Neural crest cell (in vitro differentiated cells): ENCODE results near the gene SHANK1. TPM values are rescaled to one million over a fixed set of nuclear protein-coding genes. Genes with fewer than 3 reads are reported as not detected.
A peak's percentile ranks its signal among the peaks of the same experiment; 100 is the strongest.

Experiments
- DNase-seq: peaks from one replicate; pipeline ENCODE4 v3.0.0; 2021; ENCODE audit warnings: low read depth, mixed read lengths, low spot score
- H3K27ac Mint-ChIP-seq: one replicate; pipeline ENCODE4 v1.8.0; 2021; ENCODE audit warnings: mild to moderate bottlenecking, mixed read lengths; ENCODE audit not compliant: unreplicated experiment
- H3K27me3 Mint-ChIP-seq: 2 replicates; pipeline ENCODE4 v1.8.0; 2021; ENCODE audit warnings: low read depth, mild to moderate bottlenecking, mixed read lengths
- H3K36me3 Mint-ChIP-seq: 2 replicates; pipeline ENCODE4 v1.8.0; 2021; ENCODE audit warnings: low read depth, mild to moderate bottlenecking, mixed read lengths
- H3K4me1 Mint-ChIP-seq: 2 replicates; pipeline ENCODE4 v1.8.0; 2021; ENCODE audit warnings: mixed read lengths
- H3K4me3 Mint-ChIP-seq: one replicate; pipeline ENCODE4 v1.8.0; 2021; ENCODE audit warnings: mild to moderate bottlenecking, mixed read lengths
- H3K9me3 Mint-ChIP-seq: 2 replicates; pipeline ENCODE4 v1.8.0; 2021; ENCODE audit warnings: mixed read lengths
- CTCF ChIP-seq: fragments of 200-600 bp; sonication (generic); conservative IDR thresholded peaks from 2 replicates; pipeline ENCODE4 v1.5.0; 2021; ENCODE audit warnings: antibody characterized with exemption, mild to moderate bottlenecking
- total RNA-seq: library from RNA; stranded (reverse); gene quantifications from 2 replicates; pipeline ENCODE4 v1.2.1, GENCODE V29; 2021

SHANK1 gene
- total RNA-seq, 1 donor from 2014 or later, result 6.8 TPM

- Mint-ChIP-seq H3K36me3 (no peaks in the 10 kb centered on the region), H3K4me1 (peaks cover 6% of the 10 kb centered on the region), H3K9me3 (no peaks in the 10 kb centered on the region), H3K27ac (no peak overlapping the region), H3K4me3 (peak overlapping the region; percentile 57), H3K27me3 (peaks cover 56% of the 10 kb centered on the region)
- TF ChIP-seq CTCF, result no peak
- DNase-seq, result no peak
Observed at GRCh38 chr19:50640368-50640767, 79.2 kb downstream of the SHANK1 start.

- Mint-ChIP-seq H3K36me3 (no peaks in the 10 kb centered on the region), H3K27ac (no peak within 1 kb of the TSS), H3K27me3 (peaks cover 59% of the 10 kb centered on the region), H3K9me3 (no peaks in the 10 kb centered on the region), H3K4me1 (peaks cover 6% of the 10 kb centered on the region), H3K4me3 (peak within 1 kb of the TSS; percentile 96)
- peak; percentile 57 for DNase-seq
- TF ChIP-seq CTCF, result no peak
Observed at GRCh38 chr19:50639121-50640112, 80.2 kb downstream of the SHANK1 start, which contains the start of gene SYT3. Gene SYT3 (minus strand): TSS chr19:50639881. CDS start chr19:50637411, 2,470 bp downstream.

GRCh38 chr19:50638600-50638999 is 81.0 kb downstream of the SHANK1 start:
- H3K36me3 Mint-ChIP-seq, result peaks cover 2% of the 10 kb centered on the region
- H3K9me3 Mint-ChIP-seq, result peaks cover 3% of the 10 kb centered on the region
- H3K27me3 Mint-ChIP-seq, result peaks cover 59% of the 10 kb centered on the region
- no peak for TF ChIP-seq CTCF
- H3K4me1 Mint-ChIP-seq, result peaks cover 6% of the 10 kb centered on the region
- no peak overlapping the region for H3K27ac Mint-ChIP-seq
- no peak for DNase-seq
- peak overlapping the region; percentile 96 for H3K4me3 Mint-ChIP-seq

- Mint-ChIP-seq H3K27ac (no peak overlapping the region), H3K4me3 (peak overlapping the region; percentile 23), H3K27me3 (peaks cover 56% of the 10 kb centered on the region), H3K4me1 (peaks cover 6% of the 10 kb centered on the region), H3K9me3 (peaks cover 7% of the 10 kb centered on the region), H3K36me3 (peaks cover 4% of the 10 kb centered on the region)
- no peak for TF ChIP-seq CTCF
- DNase-seq, result no peak
Observed at GRCh38 chr19:50636317-50637085, 83.1 kb downstream of the SHANK1 start.

- peaks cover 4% of the 10 kb centered on the region for H3K36me3 Mint-ChIP-seq
- peaks cover 6% of the 10 kb centered on the region for H3K4me1 Mint-ChIP-seq
- no peak overlapping the region for H3K4me3 Mint-ChIP-seq
- H3K27me3 Mint-ChIP-seq, result peaks cover 47% of the 10 kb centered on the region
- DNase-seq, result no peak
- no peak overlapping the region for H3K27ac Mint-ChIP-seq
- peaks cover 7% of the 10 kb centered on the region for H3K9me3 Mint-ChIP-seq
- TF ChIP-seq CTCF, result no peak
Observed at GRCh38 chr19:50633973-50634372, 85.6 kb downstream of the SHANK1 start.
